GM18858 (cell line): ENCODE measurements around the gene SOCS3.

Experiments used
- ATAC-seq: cut with Tn5 transposase; IDR thresholded peaks from one replicate; pipeline ENCODE4 v1.9.1; 2021; ENCODE audit not compliant: unreplicated experiment

Gene SOCS3

DNA sequence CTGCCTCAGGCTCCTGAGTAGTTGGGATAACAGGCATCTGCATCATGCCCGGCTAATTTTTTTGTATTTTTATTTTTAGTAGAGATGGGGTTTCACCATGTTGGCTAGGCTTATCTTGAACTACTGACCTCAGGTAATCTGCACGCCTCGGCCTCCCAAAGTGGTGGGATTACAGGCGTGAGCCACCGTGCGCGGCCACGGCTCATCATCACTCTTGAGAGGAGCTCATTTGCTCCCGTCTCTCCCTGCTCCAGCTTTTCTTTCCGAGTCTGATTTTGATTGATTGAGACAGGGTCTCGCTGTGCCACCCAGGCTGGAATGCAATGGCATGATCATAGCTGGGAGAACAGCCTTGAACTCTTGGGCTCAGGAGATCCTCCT lies 31.2 kb upstream of the SOCS3 start:
- no peak for ATAC-seq

DNA sequence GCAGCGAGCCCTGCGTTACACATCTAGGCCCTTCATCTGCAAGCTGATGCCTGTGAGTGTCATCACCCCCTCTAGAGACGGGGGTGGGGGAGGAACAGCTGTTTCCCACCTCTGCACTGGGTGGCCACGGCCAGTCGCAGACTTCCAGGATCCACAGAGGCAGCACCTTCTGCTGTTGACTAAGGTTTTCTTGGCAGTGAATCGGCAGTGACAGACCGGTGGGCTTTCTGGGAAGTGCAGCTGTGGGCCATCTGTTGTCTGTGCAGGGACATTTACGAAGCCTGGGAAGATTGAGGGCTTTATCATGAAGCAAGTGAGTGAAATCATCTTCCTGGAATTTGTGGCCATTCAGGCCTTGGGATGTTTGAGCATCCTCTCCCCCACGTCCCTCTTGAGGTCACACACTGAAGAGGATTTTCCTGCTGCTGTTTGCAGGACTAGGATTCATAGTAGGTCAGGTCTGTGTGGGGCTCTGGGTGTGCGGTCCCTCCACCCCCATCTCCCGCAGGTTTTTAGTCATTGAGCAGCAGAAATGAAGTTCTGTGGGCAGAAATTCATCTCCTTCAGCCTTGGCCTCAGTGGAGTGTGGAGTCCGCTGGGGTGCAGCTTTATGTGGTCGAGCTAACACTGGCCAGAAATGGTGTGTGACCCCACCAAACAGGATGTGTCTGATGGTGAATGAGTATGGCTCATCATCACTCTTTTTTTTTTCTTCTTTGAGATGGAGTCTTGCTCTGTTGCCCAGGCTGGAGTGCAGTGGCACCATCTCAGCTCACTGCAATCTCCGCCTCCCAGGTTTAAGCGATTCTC lies 30.6 kb upstream of the SOCS3 start:
- ATAC-seq, result no peak

- no peak for ATAC-seq
These were observed 28.4 kb upstream of the SOCS3 start for GRCh38 chr17:78387977-78388941.

DNA sequence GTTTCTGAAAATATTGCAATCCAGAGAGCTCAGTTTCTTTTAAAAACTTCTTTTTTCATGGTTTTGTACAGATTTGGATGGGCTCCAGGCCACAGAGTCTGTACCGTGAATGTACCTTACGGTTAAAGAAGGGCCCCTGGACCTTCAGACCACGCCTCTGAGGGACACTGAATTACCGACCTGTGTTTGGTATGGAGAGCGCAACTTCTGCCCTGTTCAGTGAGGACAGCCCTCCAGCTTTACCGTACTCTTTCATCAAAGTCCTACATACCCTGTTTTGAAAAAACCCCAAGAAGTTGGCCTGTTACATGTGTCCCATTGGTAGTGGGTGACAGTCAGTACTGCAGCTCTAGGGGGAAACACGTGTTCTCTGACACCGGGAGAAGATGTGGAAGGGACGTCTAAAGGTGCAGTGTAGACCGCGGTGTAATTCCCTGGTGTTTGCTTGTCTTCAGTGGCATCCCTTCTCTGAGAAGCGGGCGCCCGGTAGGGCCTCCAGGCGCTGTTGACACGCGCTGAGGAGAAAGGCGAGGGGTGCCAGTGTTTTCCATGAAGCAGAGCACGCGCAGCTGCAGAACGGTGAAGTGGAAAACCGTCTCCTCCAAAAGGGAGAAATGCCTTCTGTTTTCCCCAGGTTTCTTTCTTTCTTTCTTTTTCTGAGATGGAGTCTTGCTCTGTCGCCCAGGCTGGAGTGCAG lies 24.8 kb upstream of the SOCS3 start:
- ATAC-seq, result no peak

DNA sequence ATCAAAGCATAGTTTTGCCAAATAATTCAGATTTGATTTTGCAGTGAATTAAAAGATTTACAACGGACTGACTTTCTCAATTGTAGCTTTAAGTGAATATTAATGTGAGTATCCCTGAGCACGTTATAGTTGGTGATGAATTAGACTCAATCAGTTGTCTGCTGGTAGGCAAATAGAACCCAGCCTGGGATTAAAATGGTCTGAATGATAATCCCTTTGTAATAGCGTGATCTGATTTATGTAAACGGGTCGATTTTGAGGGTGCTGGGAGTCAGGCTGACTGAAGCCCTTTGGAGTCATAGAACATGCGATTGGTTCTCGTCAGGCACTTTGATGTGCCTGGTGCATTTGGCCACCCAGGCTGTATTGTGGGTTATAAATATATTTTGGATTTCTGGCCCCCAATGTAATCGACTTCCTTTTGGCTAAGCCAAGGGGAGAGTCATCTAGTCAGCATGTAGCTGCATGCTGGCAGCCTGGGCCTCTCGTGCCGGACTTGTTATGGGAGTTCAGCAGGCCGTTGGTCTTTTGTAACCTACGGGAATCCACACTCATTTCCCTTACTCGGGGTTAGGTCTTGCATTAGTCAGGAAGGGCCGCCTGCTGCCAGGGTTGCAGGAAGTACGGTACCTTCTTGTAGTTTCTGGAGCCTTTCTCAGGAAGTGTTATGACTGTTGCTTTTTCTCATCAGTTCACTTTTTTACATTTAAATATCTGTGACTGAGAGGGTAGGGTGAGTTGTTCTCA lies 24.0 kb upstream of the SOCS3 start:
- no peak for ATAC-seq

GRCh38 chr17:78381601-78382232 lies 21.8 kb upstream of the SOCS3 start:
- no peak for ATAC-seq

DNA sequence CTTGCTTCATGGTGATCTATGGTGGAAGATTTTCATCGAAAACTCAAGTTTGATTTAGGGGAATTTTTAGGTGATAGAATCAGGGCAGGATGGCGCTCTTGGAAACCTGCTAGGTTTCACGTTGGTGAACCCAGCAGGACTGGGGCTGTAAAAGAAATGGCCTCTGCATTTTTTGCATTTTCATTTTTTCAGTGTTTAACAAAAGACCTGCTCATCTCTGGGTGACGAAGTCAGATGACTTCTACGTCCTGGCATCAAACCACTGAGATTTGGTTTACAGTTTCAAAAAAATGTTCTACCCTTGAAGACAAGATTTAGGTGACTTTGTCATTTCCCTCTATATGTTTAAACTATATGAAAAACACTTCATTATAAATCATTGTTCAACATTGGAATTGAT lies 20.5 kb upstream of the SOCS3 start:
- ATAC-seq, result no peak

GRCh38 chr17:78379131-78379491 lies 19.2 kb upstream of the SOCS3 start:
- no peak for ATAC-seq

DNA sequence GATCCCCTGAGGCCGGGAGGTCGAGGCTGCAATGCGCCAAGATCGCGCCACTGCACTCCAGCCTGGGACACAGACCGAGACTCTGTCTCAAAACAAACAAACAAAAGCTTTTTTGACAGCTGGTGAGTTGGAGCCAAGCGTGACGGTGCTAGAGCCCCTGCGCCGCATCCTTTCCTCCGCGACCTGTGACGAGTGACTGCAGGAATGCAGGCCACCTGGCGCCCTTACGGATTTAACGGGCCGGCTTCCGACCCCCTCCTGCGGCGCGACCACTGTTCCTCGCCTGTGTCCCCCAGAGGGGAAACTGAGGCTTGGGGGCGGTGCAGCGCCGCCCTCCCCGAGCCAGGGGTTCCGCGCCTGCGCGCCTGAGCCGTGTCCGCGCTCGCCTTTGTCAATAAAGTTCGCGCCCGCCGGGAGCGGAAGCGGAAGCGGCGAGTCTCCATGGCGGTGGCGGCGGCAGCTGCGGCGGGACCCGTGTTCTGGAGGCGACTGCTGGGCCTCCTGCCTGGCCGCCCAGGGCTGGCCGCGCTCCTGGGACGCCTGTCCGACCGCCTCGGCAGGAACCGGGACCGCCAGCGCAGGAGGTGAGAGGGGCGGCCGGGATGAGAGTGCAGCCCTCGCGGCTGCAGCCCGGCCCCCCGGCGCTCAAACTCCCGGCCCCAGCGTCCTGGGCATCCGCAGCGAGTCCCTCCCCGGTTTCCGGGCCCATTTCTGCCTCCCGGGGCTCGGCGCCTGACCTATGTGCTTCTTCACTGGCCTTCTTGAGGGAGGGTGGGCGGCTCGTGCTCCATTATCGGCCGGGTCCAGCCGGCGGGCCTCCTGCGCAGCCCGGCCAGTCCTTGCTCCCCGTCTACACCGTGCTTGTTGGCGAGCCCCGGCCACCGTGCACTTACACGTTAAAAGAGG lies 18.6 kb upstream of the SOCS3 start, which contains the start of gene PGS1:
Gene PGS1, plus strand, starts transcription at position 425 of the 906 bp plus-strand sequence. Its CDS starts 17 bp downstream, at position 442.
- ATAC-seq, result no peak

DNA sequence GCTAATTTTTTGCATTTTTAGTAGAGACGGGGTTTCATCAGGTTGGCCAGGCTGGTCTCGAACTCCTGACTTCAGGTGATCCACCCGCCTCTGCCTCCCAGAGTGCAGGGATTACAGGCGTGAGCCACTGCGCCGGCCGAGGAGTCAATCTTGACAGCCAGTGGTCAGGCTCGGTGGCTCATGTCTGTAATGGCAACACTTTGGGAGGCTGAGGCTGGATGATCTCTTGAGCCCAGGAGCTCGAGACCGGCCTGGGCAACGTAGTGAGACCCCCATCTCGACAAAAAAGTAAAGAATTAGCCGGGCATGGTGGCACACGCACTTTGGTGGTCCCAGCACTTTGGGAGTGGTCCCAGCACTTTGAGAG lies 18.0 kb upstream of the SOCS3 start:
- ATAC-seq, result no peak

DNA sequence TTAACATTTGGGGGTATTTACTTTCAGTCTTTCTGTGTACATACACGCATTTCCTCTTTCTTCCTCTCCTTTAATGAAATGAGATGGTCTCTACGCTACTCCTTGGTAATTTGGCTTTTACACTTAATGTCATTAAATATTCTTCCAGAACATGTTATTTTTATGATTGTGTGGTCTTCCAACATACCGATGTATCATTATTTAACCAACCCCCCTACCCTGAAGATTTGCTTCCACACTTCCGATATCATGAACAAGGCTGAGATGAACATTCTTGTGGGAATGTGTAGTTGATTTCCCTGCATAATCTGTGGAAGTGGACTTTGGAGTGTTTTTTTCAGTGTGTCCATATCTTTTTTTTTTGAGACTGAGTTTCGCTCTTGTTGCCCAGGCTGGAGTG lies 16.3 kb upstream of the SOCS3 start:
- no peak for ATAC-seq

DNA sequence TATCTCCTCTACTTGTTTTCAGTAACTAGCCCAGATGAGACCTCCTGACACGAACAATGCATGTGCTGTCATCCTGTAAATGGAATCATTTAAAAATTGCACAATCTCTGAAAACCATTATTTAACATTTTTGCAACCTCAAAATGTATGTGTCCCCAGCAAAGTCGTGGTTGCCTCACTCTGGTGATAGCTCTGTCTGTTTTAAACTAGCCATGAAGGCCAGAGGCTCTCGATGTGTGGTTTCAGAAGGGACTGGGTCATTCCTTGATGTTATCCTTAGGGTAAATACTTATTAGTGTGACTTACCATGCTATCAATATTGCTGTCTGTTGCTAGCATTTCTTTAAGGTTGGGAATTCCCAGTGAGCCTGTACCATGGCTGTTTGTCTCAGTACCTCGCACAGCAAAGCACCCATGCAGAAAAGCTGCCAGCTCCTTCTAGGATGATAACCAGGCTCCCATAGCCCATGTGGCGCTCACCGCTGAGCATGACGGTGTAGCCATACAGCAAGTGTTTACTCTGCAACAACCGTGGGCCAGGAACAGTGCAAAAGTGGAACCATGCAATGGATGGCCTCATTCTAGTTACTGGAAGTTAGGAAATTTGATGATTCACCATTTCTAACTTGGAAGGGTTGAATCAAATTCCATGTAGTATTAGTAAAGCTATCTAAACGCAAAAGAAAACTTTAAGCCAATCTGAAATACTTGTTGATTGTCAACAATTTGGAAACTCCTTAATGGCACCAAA lies 15.7 kb upstream of the SOCS3 start:
- no peak for ATAC-seq

GRCh38 chr17:78374631-78375274 lies 14.9 kb upstream of the SOCS3 start:
- ATAC-seq, result no peak

DNA sequence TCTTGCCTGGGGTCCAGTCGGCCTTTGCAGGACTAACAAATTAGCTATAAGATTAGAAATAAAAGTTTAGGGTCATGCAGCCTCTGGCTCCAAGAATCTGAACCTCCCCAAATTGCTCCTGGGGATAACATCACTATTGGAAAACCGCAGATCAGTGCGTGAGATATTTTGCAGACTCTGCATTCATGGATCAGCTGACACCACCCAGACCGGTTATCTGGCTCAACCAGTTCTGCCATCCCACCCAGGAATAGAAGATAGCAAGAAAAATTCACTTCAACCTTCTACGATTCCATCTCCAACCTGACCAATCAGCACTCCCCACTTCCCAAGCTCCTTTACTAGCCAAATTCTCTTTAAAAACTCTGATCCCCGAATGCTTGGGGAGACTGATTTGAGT lies 14.3 kb upstream of the SOCS3 start:
- ATAC-seq, result no peak

- no peak for ATAC-seq
These were observed 13.0 kb upstream of the SOCS3 start for GRCh38 chr17:78372841-78373240.

DNA sequence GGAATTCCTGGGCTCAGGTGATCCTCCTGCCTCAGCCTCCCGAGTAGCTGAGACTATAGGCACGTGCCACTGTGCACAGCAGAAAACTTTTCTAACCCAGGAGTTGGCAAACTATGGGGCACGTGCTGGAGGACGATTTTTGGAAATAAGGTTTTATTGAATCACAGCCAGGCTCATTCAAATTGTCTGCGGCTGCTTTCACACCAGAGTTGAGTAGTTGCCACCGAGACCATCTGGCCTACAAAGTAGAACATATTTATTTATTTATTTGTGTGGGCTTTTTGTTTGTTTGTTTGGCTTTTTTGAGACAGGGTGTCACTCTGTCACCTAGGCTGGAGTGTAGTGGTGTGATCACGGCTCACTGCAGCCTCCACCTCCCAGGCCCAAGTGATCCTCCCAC lies 11.2 kb upstream of the SOCS3 start:
- ATAC-seq, result no peak

DNA sequence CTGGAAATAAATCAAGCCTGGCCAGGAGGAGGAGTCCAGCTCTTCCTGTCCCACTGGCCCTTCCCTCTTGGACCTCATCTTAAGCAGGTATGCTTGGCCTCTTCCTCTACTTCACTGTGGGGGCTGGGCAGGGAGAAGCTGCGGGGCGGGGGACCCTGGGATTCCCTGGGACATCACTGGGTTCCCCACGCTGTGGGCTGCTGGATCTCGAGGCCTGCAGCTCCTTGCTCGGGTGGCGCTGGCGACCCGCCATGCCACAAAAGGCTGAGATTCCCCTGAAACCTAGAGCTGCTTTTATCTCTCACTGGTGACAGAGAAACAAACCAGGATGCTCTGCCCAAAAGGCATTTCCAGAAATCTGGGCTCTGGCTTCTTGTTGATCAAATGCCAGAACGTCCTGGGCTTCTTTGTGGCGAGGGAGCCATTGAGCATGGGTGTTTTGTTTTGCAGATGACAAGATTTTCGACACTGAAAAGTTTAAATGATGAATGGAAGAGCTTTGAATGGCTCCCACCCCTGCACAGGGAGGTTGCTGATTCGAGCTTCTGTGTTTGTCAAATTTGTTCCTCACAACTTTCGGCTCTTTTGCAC lies 10.0 kb upstream of the SOCS3 start:
- ATAC-seq, result no peak
